NCI-H2227 (cell line): Measurements from ENCODE around the gene MAP3K15.
A peak's percentile ranks its signal among the peaks of the same experiment; 100 is the strongest.
"Not testable (repeated sequence)": the region's sequence is repeated elsewhere in the genome, so short reads cannot be mapped to it uniquely, and the experiment has no call there.

Experiments used
- DNase-seq: peaks from one replicate; lab custom pipeline; 2025; ENCODE audit not compliant: unreplicated experiment; lab: John Stamatoyannopoulos, UW

The MAP3K15 gene

GRCh38 chrX:19540076-19540475, 24.8 kb upstream of the MAP3K15 start:
- no peak for DNase-seq

- DNase-seq, result no peak
Measured at GRCh38 chrX:19539665-19540064, 24.4 kb upstream of the MAP3K15 start.

GRCh38 chrX:19535476-19535875, 20.2 kb upstream of the MAP3K15 start:
- peak; percentile 32 for DNase-seq

- peak; percentile 29 for DNase-seq
Measured at GRCh38 chrX:19532709-19533108, 17.4 kb upstream of the MAP3K15 start.

GRCh38 chrX:19517965-19518364, 2.7 kb upstream of the MAP3K15 start:
- DNase-seq, result no peak

GRCh38 chrX:19515615-19516105, 352 bp upstream of the MAP3K15 start:
- no peak for DNase-seq

GRCh38 chrX:19513383-19513782, 1.9 kb downstream of the MAP3K15 start:
- DNase-seq, result peak; percentile 16

- DNase-seq, result no peak
Measured at GRCh38 chrX:19512961-19513360, 2.3 kb downstream of the MAP3K15 start.

GRCh38 chrX:19512359-19512758, 2.9 kb downstream of the MAP3K15 start:
- DNase-seq, result no peak

GRCh38 chrX:19511796-19512195, 3.5 kb downstream of the MAP3K15 start:
- DNase-seq, result not testable (repeated sequence)

GRCh38 chrX:19496711-19497110, 18.6 kb downstream of the MAP3K15 start:
- no peak for DNase-seq

- no peak for DNase-seq
Measured at GRCh38 chrX:19487520-19488200, 27.6 kb downstream of the MAP3K15 start.

GRCh38 chrX:19479458-19479857, 35.9 kb downstream of the MAP3K15 start:
- no peak for DNase-seq

- DNase-seq, result not testable (repeated sequence)
Measured at GRCh38 chrX:19468383-19468782, 46.9 kb downstream of the MAP3K15 start.

- DNase-seq, result no peak
Measured at GRCh38 chrX:19462879-19463278, 52.4 kb downstream of the MAP3K15 start.

- DNase-seq, result no peak
Measured at GRCh38 chrX:19462231-19462630, 53.1 kb downstream of the MAP3K15 start.

- DNase-seq, result no peak
Measured at GRCh38 chrX:19457662-19458061, 57.6 kb downstream of the MAP3K15 start.

- no peak for DNase-seq
Measured at GRCh38 chrX:19448077-19448476, 67.2 kb downstream of the MAP3K15 start.

- no peak for DNase-seq
Measured at GRCh38 chrX:19446397-19446796, 68.9 kb downstream of the MAP3K15 start.

- DNase-seq, result not testable (repeated sequence)
Measured at GRCh38 chrX:19445772-19446171, 69.5 kb downstream of the MAP3K15 start.

- DNase-seq, result no peak
Measured at GRCh38 chrX:19443869-19444526, 71.3 kb downstream of the MAP3K15 start.

- DNase-seq, result no peak
Measured at GRCh38 chrX:19440713-19441112, 74.6 kb downstream of the MAP3K15 start.
